HFFc6 (cell line): ENCODE results near the gene PKD2L1. TPM values are rescaled to one million over a fixed set of nuclear protein-coding genes. Genes with fewer than 3 reads are reported as not detected.

ENCODE experiments used
- DNase-seq: peaks from one replicate; pipeline ENCODE4 v3.0.0-alpha.2; 2018
- H3K27ac Mint-ChIP-seq: 2 replicates; pipeline ENCODE4 v1.8.0; 2020; ENCODE audit warnings: mild to moderate bottlenecking, mixed read lengths
- H3K27me3 Mint-ChIP-seq: 2 replicates; pipeline ENCODE4 v1.8.0; 2021; ENCODE audit warnings: mild to moderate bottlenecking, moderate library complexity, mixed read lengths; ENCODE audit not compliant: insufficient read depth
- H3K36me3 Mint-ChIP-seq: 2 replicates; pipeline ENCODE4 v1.8.0; 2021; ENCODE audit warnings: low read depth, mixed read lengths
- H3K4me1 Mint-ChIP-seq: 2 replicates; pipeline ENCODE4 v1.8.0; 2020; ENCODE audit warnings: low read depth, mixed read lengths
- H3K4me3 Mint-ChIP-seq: 2 replicates; pipeline ENCODE4 v1.8.0; 2020; ENCODE audit warnings: mild to moderate bottlenecking, moderate library complexity, mixed read lengths
- H3K9me3 Mint-ChIP-seq: 2 replicates; pipeline ENCODE4 v1.8.0; 2020; ENCODE audit warnings: mild to moderate bottlenecking, mixed read lengths
- CTCF ChIP-seq: fragments of 200-600 bp; sonication (generic); IDR thresholded peaks from 2 replicates; pipeline ENCODE4 v1.5.0; 2021; ENCODE audit warnings: antibody characterized with exemption, mild to moderate bottlenecking
- total RNA-seq, 6 experiments: library from RNA; stranded (reverse); fragmentation: NEBNext Ultra II Directional; extraction: Animal tissue kit (Norgen Biotek cat#: 25700); gene quantifications; 2 replicates in 1 of 6; 3 replicates in 5 of 6; pipeline ENCODE4 v1.2.3, GENCODE V29; 2021

Gene PKD2L1
- total RNA-seq, 6 experiments from 2014 or later, result not detected

GRCh38 chr10:100333661-100334440 is 3.8 kb upstream of the PKD2L1 start:
- no peak for TF ChIP-seq CTCF
- Mint-ChIP-seq H3K27ac (no peak overlapping the region), H3K4me3 (no peak overlapping the region), H3K27me3 (peaks cover 39% of the 10 kb centered on the region), H3K36me3 (no peaks in the 10 kb centered on the region), H3K9me3 (no peaks in the 10 kb centered on the region), H3K4me1 (no peaks in the 10 kb centered on the region)
- DNase-seq, result no peak

- TF ChIP-seq CTCF, result no peak
- Mint-ChIP-seq H3K27ac (no peak overlapping the region), H3K4me1 (no peaks in the 10 kb centered on the region), H3K9me3 (no peaks in the 10 kb centered on the region), H3K36me3 (no peaks in the 10 kb centered on the region), H3K27me3 (peaks cover 39% of the 10 kb centered on the region), H3K4me3 (no peak overlapping the region)
- DNase-seq, result no peak
Observed at GRCh38 chr10:100333106-100333505, 3.1 kb upstream of the PKD2L1 start.

- TF ChIP-seq CTCF, result no peak
- Mint-ChIP-seq H3K27ac (no peak overlapping the region), H3K27me3 (peaks cover 50% of the 10 kb centered on the region), H3K9me3 (no peaks in the 10 kb centered on the region), H3K4me1 (no peaks in the 10 kb centered on the region), H3K36me3 (no peaks in the 10 kb centered on the region), H3K4me3 (no peak overlapping the region)
- no peak for DNase-seq
Observed at GRCh38 chr10:100328198-100328597, 1.8 kb downstream of the PKD2L1 start.

GRCh38 chr10:100327718-100328009 is 2.4 kb downstream of the PKD2L1 start:
- H3K27ac Mint-ChIP-seq, result no peak overlapping the region
- no peak overlapping the region for H3K4me3 Mint-ChIP-seq
- H3K4me1 Mint-ChIP-seq, result no peaks in the 10 kb centered on the region
- no peak for DNase-seq
- no peaks in the 10 kb centered on the region for H3K9me3 Mint-ChIP-seq
- peaks cover 47% of the 10 kb centered on the region for H3K27me3 Mint-ChIP-seq
- no peak for TF ChIP-seq CTCF
- H3K36me3 Mint-ChIP-seq, result no peaks in the 10 kb centered on the region

- H3K4me3 Mint-ChIP-seq, result no peak overlapping the region
- H3K9me3 Mint-ChIP-seq, result no peaks in the 10 kb centered on the region
- H3K27me3 Mint-ChIP-seq, result peaks cover 47% of the 10 kb centered on the region
- no peaks in the 10 kb centered on the region for H3K36me3 Mint-ChIP-seq
- no peaks in the 10 kb centered on the region for H3K4me1 Mint-ChIP-seq
- H3K27ac Mint-ChIP-seq, result no peak overlapping the region
- DNase-seq, result peak; percentile 15
- TF ChIP-seq CTCF, result no peak
Observed at GRCh38 chr10:100327007-100327717, 2.9 kb downstream of the PKD2L1 start.
